Activated naive CD4-positive, alpha-beta T cell treated with Interleukin-2 at 50 U/mL for 16 hours (primary cell): ENCODE measurements around the gene ILRUN.
"Not testable (repeated sequence)": the region's sequence is repeated elsewhere in the genome, so short reads cannot be mapped to it uniquely, and the experiment has no call there.

Source experiments
- DNase-seq: peaks from one replicate; pipeline ENCODE4 v3.0.0-alpha.2; 2020

ILRUN gene

GRCh38 chr6:34696739-34697543, at the start of gene ILRUN:
Gene ILRUN, minus strand, starts transcription at chr6:34696767. Its CDS starts 164 bp downstream, at chr6:34696603.
- DNase-seq = peak; percentile 96

GRCh38 chr6:34745277-34746103, 48.9 kb upstream of the ILRUN start:
- DNase-seq = no peak

GRCh38 chr6:34744294-34744647, 47.7 kb upstream of the ILRUN start:
- not testable (repeated sequence) for DNase-seq

GRCh38 chr6:34743625-34744293, 47.2 kb upstream of the ILRUN start:
- DNase-seq = no peak

GRCh38 chr6:34742094-34742493, 45.5 kb upstream of the ILRUN start:
- DNase-seq = no peak

GRCh38 chr6:34736823-34737222, 40.3 kb upstream of the ILRUN start:
- DNase-seq = no peak

- no peak for DNase-seq
Measured at GRCh38 chr6:34731393-34732060, 35.0 kb upstream of the ILRUN start.

- DNase-seq = no peak
Measured at GRCh38 chr6:34729631-34730470, 33.3 kb upstream of the ILRUN start.

GRCh38 chr6:34726055-34726454, 29.5 kb upstream of the ILRUN start:
- DNase-seq = no peak

GRCh38 chr6:34723203-34723602, 26.6 kb upstream of the ILRUN start:
- no peak for DNase-seq

GRCh38 chr6:34722451-34722850, 25.9 kb upstream of the ILRUN start:
- DNase-seq = no peak

GRCh38 chr6:34720160-34720559, 23.6 kb upstream of the ILRUN start:
- not testable (repeated sequence) for DNase-seq

- DNase-seq = not testable (repeated sequence)
Measured at GRCh38 chr6:34719646-34720045, 23.1 kb upstream of the ILRUN start.

- DNase-seq = no peak
Measured at GRCh38 chr6:34718976-34719375, 22.4 kb upstream of the ILRUN start.

GRCh38 chr6:34717466-34717865, 20.9 kb upstream of the ILRUN start:
- DNase-seq = no peak

- DNase-seq = no peak
Measured at GRCh38 chr6:34714663-34715062, 18.1 kb upstream of the ILRUN start.

GRCh38 chr6:34712881-34713280, 16.3 kb upstream of the ILRUN start:
- not testable (repeated sequence) for DNase-seq

- no peak for DNase-seq
Measured at GRCh38 chr6:34709386-34709785, 12.8 kb upstream of the ILRUN start.

GRCh38 chr6:34705241-34705640, 8.7 kb upstream of the ILRUN start:
- DNase-seq = no peak

GRCh38 chr6:34701199-34701598, 4.6 kb upstream of the ILRUN start:
- no peak for DNase-seq

- DNase-seq = no peak
Measured at GRCh38 chr6:34697904-34698559, 1.5 kb upstream of the ILRUN start.

- no peak for DNase-seq
Measured at GRCh38 chr6:34697544-34697836, 923 bp upstream of the ILRUN start.
